Measurements from ENCODE around the gene PARD3B. TPM values are rescaled to one million over a fixed set of nuclear protein-coding genes. Genes with fewer than 3 reads are reported as not detected.

PARD3B gene
- total and polyA plus RNA-seq, 10 of the 15 experiments (the other 5 are each of a cell fraction or from before 2014, with no cell fraction given) = 0.01 to 0.54 (median 0.07) TPM; not detected in 7

DNA sequence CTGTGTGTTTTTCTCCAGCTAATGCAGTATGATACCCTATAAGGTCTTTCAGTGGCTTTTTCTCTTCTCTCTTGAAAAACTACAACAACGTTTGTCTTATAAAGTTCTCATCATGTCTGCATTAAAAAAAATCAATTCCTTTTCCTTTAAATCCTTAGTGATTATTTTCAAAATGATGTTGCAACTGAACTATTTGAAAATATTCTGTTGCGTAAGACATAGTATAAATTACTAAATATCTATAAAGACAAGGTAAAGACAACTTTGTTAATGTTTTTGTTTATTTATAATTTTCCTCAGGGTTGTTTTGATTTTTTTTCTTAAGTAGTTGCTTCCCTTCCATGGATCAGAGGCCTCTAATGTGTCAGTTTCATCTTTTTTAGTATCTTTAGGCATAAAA lies 21.2 kb downstream of the PARD3B start:
- Histone ChIP-seq H4K20me1 (ENCODE audit: control insufficient read depth, insufficient read depth) (no peaks in the 10 kb centered on the region), H3K27me3 (replicated peaks in 1 of 2; ENCODE audit: control insufficient read depth in 2 of 2, insufficient read depth in 2 of 2, low read length in 1 of 2) (no peaks in the 10 kb centered on the region), H3K4me1 (ENCODE audit: control insufficient read depth, insufficient read depth, low read length) (no peaks in the 10 kb centered on the region), H3K79me2 (ENCODE audit: control insufficient read depth, insufficient read depth, low read length) (no peaks in the 10 kb centered on the region), H3K4me2 (ENCODE audit: control insufficient read depth, insufficient read depth) (no peak overlapping the region), H3K27ac (ENCODE audit: control insufficient read depth, insufficient read depth) (no peak overlapping the region), H2AFZ (ENCODE audit: control insufficient read depth, low read depth, low read length) (no peak overlapping the region), H3K9me3 (replicated peaks; ENCODE audit: control insufficient read depth, insufficient read depth, low read length) (no peaks in the 10 kb centered on the region), H3K36me3 (ENCODE audit: control insufficient read depth in 2 of 2, insufficient read depth in 2 of 2, low read length in 1 of 2) (no peaks in the 10 kb centered on the region), H3K4me3 (no peak overlapping the region), H3K9ac (ENCODE audit: control insufficient read depth, insufficient read depth, low read length) (no peak overlapping the region)
- DNase-seq (ENCODE audit: low read depth, low spot score) (no peak), FAIRE-seq (no peak), ATAC-seq (no peak)
- no TSS peak for BruUV-seq (replicated peaks)
- ChIA-PET RAD21 (ENCODE audit: unreplicated experiment) (no interaction called here), POLR2A (no interaction called here), SMC1A (ENCODE audit: uncharacterized antibody, unreplicated experiment) (no interaction called here), CTCF (no interaction called here)
- TF ChIP-seq CHD4 (IDR thresholded peaks at IDR 0.05) = no peak
- no peak for TF ChIP-seq SMAD5 (IDR thresholded peaks at IDR 0.05; ENCODE audit: low read depth)
- TF ChIP-seq, protein P1, sequence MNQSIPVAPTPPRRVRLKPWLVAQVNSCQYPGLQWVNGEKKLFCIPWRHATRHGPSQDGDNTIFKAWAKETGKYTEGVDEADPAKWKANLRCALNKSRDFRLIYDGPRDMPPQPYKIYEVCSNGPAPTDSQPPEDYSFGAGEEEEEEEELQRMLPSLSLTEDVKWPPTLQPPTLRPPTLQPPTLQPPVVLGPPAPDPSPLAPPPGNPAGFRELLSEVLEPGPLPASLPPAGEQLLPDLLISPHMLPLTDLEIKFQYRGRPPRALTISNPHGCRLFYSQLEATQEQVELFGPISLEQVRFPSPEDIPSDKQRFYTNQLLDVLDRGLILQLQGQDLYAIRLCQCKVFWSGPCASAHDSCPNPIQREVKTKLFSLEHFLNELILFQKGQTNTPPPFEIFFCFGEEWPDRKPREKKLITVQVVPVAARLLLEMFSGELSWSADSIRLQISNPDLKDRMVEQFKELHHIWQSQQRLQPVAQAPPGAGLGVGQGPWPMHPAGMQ (IDR thresholded peaks at IDR 0.05; ENCODE audit: borderline replicate concordance) = no peak
- no peak for TF ChIP-seq TBL1XR1 (IDR thresholded peaks at IDR 0.05; ENCODE audit: low read depth, low read length)
- no peak for TF ChIP-seq YY1 (IDR thresholded peaks at IDR 0.05; ENCODE audit: low read depth, low read length)
- no peak for TF ChIP-seq EED (IDR thresholded peaks at IDR 0.05; ENCODE audit: low read depth)
- TF ChIP-seq SIX5 (IDR thresholded peaks at IDR 0.05; ENCODE audit: low read depth, low read length, severe bottlenecking) = no peak
- intact Hi-C loops (cut with micrococcal nuclease; ENCODE audit: unreplicated experiment) = no loop called here
- in situ Hi-C loops (cut with MboI) = no loop called here
- 45% methylated on average over 2 of the region's 2 CpGs for WGBS (ENCODE audit: insufficient coverage, insufficient replicate concordance, low lambda C conversion rate, missing lambda C conversion rate)

DNA sequence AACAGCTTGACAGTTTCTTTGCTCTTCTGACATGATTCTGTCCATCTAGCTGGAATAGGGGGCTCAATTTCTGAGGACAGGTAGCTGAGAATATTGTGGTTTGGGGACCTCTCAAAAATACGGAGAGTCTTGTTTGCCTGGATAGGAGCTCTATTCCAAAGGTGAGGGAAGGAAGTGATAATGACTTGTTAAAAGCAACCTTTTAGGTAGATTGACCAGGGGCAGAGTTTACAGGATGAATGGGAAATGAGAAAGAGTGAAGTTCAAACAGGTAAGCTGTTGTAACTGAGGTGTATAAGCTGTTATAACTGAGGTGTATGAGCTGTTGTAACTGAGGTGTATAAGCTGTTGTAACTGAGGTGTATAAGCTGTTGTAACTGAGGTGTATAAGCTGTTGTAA lies 25.1 kb downstream of the PARD3B start:
- Histone ChIP-seq H2AFZ (ENCODE audit: control insufficient read depth, low read depth, low read length) (no peak overlapping the region), H3K36me3 (ENCODE audit: control insufficient read depth in 2 of 2, insufficient read depth in 2 of 2, low read length in 1 of 2) (no peaks in the 10 kb centered on the region), H3K27me3 (replicated peaks in 1 of 2; ENCODE audit: control insufficient read depth in 2 of 2, insufficient read depth in 2 of 2, low read length in 1 of 2) (no peaks in the 10 kb centered on the region), H4K20me1 (ENCODE audit: control insufficient read depth, insufficient read depth) (no peaks in the 10 kb centered on the region), H3K79me2 (ENCODE audit: control insufficient read depth, insufficient read depth, low read length) (no peaks in the 10 kb centered on the region), H3K4me2 (ENCODE audit: control insufficient read depth, insufficient read depth) (no peak overlapping the region), H3K27ac (ENCODE audit: control insufficient read depth, insufficient read depth) (no peak overlapping the region), H3K9ac (ENCODE audit: control insufficient read depth, insufficient read depth, low read length) (no peak overlapping the region), H3K9me3 (replicated peaks; ENCODE audit: control insufficient read depth, insufficient read depth, low read length) (no peaks in the 10 kb centered on the region), H3K4me1 (ENCODE audit: control insufficient read depth, insufficient read depth, low read length) (no peaks in the 10 kb centered on the region), H3K4me3 (no peak overlapping the region)
- BruUV-seq (replicated peaks) = no TSS peak
- POLR2A ChIA-PET = no interaction called here
- CTCF ChIA-PET = no interaction called here
- ATAC-seq = no peak
- SMC1A ChIA-PET (ENCODE audit: uncharacterized antibody, unreplicated experiment) = interaction anchor here (1.1 to 1.8 kb wide), 2 partner anchors 8 to 37 kb away, joined by 3 to 4 read pairs; no protein-coding TSS in a partner anchor
- in situ Hi-C loops (cut with MboI) (no loop called here), intact Hi-C loops (cut with micrococcal nuclease; ENCODE audit: unreplicated experiment) (no loop called here)
- RAD21 ChIA-PET (ENCODE audit: unreplicated experiment) = no interaction called here
- no peak for FAIRE-seq
- no peak for DNase-seq (ENCODE audit: low read depth, low spot score)
- WGBS (ENCODE audit: insufficient coverage, insufficient replicate concordance, low lambda C conversion rate, missing lambda C conversion rate) = 0% methylated on average over 1 of the region's 1 CpG
- no peak for TF ChIP-seq JUND (IDR thresholded peaks at IDR 0.05; ENCODE audit: low read depth, low read length)
- no peak for TF ChIP-seq ZSCAN29 (IDR thresholded peaks at IDR 0.05)
- no peak for TF ChIP-seq LARP7 (IDR thresholded peaks at IDR 0.05)
- no peak for TF ChIP-seq KAT2A (conservative IDR thresholded peaks at IDR 0.05; ENCODE audit: control insufficient read depth, low read depth, low read length)
- TF ChIP-seq EZH2 (IDR thresholded peaks at IDR 0.05; ENCODE audit: borderline replicate concordance, control insufficient read depth, low read depth, low read length) = no peak
- TF ChIP-seq ZNF24 (IDR thresholded peaks at IDR 0.05) = no peak
- no peak for TF ChIP-seq SMARCA5 (IDR thresholded peaks at IDR 0.05)
- TF ChIP-seq ZBTB40 (IDR thresholded peaks at IDR 0.05; ENCODE audit: borderline replicate concordance) = no peak
